ENCODE results near the gene PLCH1. TPM values are rescaled to one million over a fixed set of nuclear protein-coding genes. Genes with fewer than 3 reads are reported as not detected.

PLCH1 gene
- total and polyA plus RNA-seq, 2 of the 13 experiments (the other 11 are each of a cell fraction or from before 2014, with no cell fraction given) = 2.0 to 3.0 TPM

DNA sequence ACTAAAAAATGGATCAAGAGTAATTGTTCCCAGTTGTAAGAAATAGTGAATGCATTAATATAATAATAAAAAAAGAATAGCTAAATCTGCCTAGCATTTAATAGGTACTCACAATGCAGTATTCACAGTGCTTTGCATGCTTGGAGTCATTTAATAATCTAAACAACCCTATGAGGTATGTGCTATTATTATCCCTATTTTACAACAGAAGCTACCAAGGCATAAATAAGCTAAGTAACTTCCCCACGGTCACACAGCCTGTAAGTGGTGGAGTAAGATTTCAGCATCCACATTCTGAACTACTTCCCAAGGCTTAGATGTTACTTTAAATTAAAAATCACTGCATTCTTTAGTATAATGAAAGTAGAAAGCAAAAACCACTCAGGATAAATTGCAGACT, 102.9 kb downstream of the PLCH1 start:
- Histone ChIP-seq H3K27me3 (ENCODE audit: control insufficient read depth in 1 of 2, insufficient read depth in 2 of 2, low read length in 2 of 2) (no peaks in the 10 kb centered on the region), H3K4me1 (ENCODE audit: insufficient read depth, low read length) (peaks cover 17% of the 10 kb centered on the region), H3K27ac (ENCODE audit: extremely low read length, insufficient read depth, low read length) (no peak overlapping the region), H3K36me3 (replicated peaks in 1 of 2; ENCODE audit: control insufficient read depth in 1 of 2, insufficient read depth in 2 of 2, low read length in 2 of 2) (no peaks in the 10 kb centered on the region), H3K79me2 (ENCODE audit: insufficient read depth, low read length) (no peaks in the 10 kb centered on the region), H3K4me2 (ENCODE audit: low read depth, low read length) (no peak overlapping the region), H4K20me1 (ENCODE audit: insufficient read depth, low read length) (no peaks in the 10 kb centered on the region), H2AFZ (ENCODE audit: low read length) (no peak overlapping the region), H3K9ac (ENCODE audit: insufficient read depth, low read depth, low read length) (no peak overlapping the region), H3K9me3 (ENCODE audit: low read length) (no peaks in the 10 kb centered on the region), H3K4me3 (replicated peaks in 1 of 3; ENCODE audit: insufficient read depth in 1 of 3, low read depth in 2 of 3, low read length in 3 of 3) (no peak overlapping the region)
- ChIA-PET CTCF (ENCODE audit: low intra/inter-chr PET ratio, low total read pairs) (no interaction called here), POLR2A (no interaction called here)
- no TSS peak for BruUV-seq (replicated peaks)
- WGBS (ENCODE audit: low lambda C conversion rate) = 75% methylated on average over 1 of the region's 1 CpG
- FAIRE-seq (no peak), DNase-seq (ENCODE audit: low spot score) (no peak), ATAC-seq (no peak)
- TF ChIP-seq ZNF232 (CRISPR knock-in tag; IDR thresholded peaks at IDR 0.05; ENCODE audit: borderline replicate concordance) (no peak), ETV6 (CRISPR knock-in tag; conservative IDR thresholded peaks at IDR 0.05) (no peak), NFE2L1 (CRISPR knock-in tag; IDR thresholded peaks at IDR 0.05; ENCODE audit: borderline replicate concordance) (no peak)
- in situ Hi-C loops (cut with HindIII; ENCODE audit: extremely low pct_ligation_motif_present, low pct_unique_long_range_greater_than_20kb) (no loop called here), intact Hi-C loops (cut with micrococcal nuclease; ENCODE audit: unreplicated experiment) (no loop called here)

DNA sequence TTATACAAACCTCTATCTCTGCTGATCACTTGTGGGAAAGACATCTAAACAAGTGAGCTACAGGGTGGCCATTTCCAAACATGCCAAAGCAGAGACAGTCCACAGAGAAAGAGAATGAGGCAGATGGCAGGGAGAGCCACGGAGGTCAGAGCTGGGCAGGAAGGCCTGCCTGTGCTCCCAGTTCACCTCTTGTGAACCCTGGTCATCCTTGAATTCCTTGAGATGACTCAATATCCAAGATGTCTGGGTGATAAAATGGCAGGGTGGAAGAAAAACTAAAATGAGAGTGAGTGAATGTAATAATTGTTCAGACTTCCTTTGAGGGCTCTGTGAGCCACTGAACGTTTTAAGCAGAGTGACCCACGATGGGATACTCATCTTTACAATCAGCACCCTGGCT, 104.8 kb downstream of the PLCH1 start:
- ChIA-PET CTCF (ENCODE audit: low intra/inter-chr PET ratio, low total read pairs) (no interaction called here), POLR2A (no interaction called here)
- H3K9me3 ChIP-seq (ENCODE audit: low read length) = no peaks in the 10 kb centered on the region
- H3K27me3 ChIP-seq (ENCODE audit: control insufficient read depth in 1 of 2, insufficient read depth in 2 of 2, low read length in 2 of 2) = no peaks in the 10 kb centered on the region
- no peaks in the 10 kb centered on the region for H4K20me1 ChIP-seq (ENCODE audit: insufficient read depth, low read length)
- 75% methylated on average over 3 of the region's 3 CpGs for WGBS (ENCODE audit: low lambda C conversion rate)
- H3K4me3 ChIP-seq (replicated peaks in 1 of 3; ENCODE audit: insufficient read depth in 1 of 3, low read depth in 2 of 3, low read length in 3 of 3) = no peak overlapping the region
- no peak for TF ChIP-seq ZNF260 (CRISPR knock-in tag; IDR thresholded peaks at IDR 0.05; ENCODE audit: borderline replicate concordance, low read depth)
- no peak for TF ChIP-seq TAF1 (CRISPR knock-in tag; IDR thresholded peaks at IDR 0.05)
- TF ChIP-seq NKX3-1 (CRISPR knock-in tag; IDR thresholded peaks at IDR 0.05) = no peak
- no peak for TF ChIP-seq ATF3 (CRISPR knock-in tag; IDR thresholded peaks at IDR 0.05)
- no peak for TF ChIP-seq PHF5A (CRISPR knock-in tag; IDR thresholded peaks at IDR 0.05; ENCODE audit: low read depth, unreplicated experiment)
- TF ChIP-seq ZNF703 (CRISPR knock-in tag; IDR thresholded peaks at IDR 0.05; ENCODE audit: borderline replicate concordance) = no peak
- no peak for TF ChIP-seq ATF2 (CRISPR knock-in tag; IDR thresholded peaks at IDR 0.05)
- TF ChIP-seq ZFP1 (CRISPR knock-in tag; IDR thresholded peaks at IDR 0.05) = no peak
- no peak for TF ChIP-seq KLF6 (CRISPR knock-in tag; IDR thresholded peaks at IDR 0.05)
- no peak for TF ChIP-seq EED (CRISPR knock-in tag; IDR thresholded peaks at IDR 0.05)
- no peak for TF ChIP-seq PPARG (CRISPR knock-in tag; conservative IDR thresholded peaks at IDR 0.05)
- no peak for TF ChIP-seq SNRNP70 (IDR thresholded peaks at IDR 0.05; ENCODE audit: low read depth, low read length)
- TF ChIP-seq ZFP36L1 (CRISPR knock-in tag; IDR thresholded peaks at IDR 0.05) = no peak
- TF ChIP-seq MAX (IDR thresholded peaks at IDR 0.05) = no peak
- in situ Hi-C loops (cut with HindIII; ENCODE audit: extremely low pct_ligation_motif_present, low pct_unique_long_range_greater_than_20kb) (no loop called here), intact Hi-C loops (cut with micrococcal nuclease; ENCODE audit: unreplicated experiment) (no loop called here)
- no peaks in the 10 kb centered on the region for H3K4me1 ChIP-seq (ENCODE audit: insufficient read depth, low read length)
- H3K9ac ChIP-seq (ENCODE audit: insufficient read depth, low read depth, low read length) = no peak overlapping the region
- BruUV-seq (replicated peaks) = no TSS peak
- H3K27ac ChIP-seq (ENCODE audit: extremely low read length, insufficient read depth, low read length) = no peak overlapping the region
- ATAC-seq = no peak
- DNase-seq (ENCODE audit: low spot score) = no peak
- H3K36me3 ChIP-seq (replicated peaks in 1 of 2; ENCODE audit: control insufficient read depth in 1 of 2, insufficient read depth in 2 of 2, low read length in 2 of 2) = no peaks in the 10 kb centered on the region
- no peaks in the 10 kb centered on the region for H3K79me2 ChIP-seq (ENCODE audit: insufficient read depth, low read length)
- no peak overlapping the region for H3K4me2 ChIP-seq (ENCODE audit: low read depth, low read length)
- FAIRE-seq = no peak
- no peak overlapping the region for H2AFZ ChIP-seq (ENCODE audit: low read length)

All from HepG2 (cell line).